GM21619 (cell line): ENCODE measurements around the gene ANKRD49.
A peak's percentile ranks its signal among the peaks of the same experiment; 100 is the strongest.

Experiments used
- ATAC-seq: cut with Tn5 transposase; IDR thresholded peaks from one replicate; pipeline ENCODE4 v1.9.1; 2021; ENCODE audit not compliant: unreplicated experiment

ANKRD49 gene

DNA sequence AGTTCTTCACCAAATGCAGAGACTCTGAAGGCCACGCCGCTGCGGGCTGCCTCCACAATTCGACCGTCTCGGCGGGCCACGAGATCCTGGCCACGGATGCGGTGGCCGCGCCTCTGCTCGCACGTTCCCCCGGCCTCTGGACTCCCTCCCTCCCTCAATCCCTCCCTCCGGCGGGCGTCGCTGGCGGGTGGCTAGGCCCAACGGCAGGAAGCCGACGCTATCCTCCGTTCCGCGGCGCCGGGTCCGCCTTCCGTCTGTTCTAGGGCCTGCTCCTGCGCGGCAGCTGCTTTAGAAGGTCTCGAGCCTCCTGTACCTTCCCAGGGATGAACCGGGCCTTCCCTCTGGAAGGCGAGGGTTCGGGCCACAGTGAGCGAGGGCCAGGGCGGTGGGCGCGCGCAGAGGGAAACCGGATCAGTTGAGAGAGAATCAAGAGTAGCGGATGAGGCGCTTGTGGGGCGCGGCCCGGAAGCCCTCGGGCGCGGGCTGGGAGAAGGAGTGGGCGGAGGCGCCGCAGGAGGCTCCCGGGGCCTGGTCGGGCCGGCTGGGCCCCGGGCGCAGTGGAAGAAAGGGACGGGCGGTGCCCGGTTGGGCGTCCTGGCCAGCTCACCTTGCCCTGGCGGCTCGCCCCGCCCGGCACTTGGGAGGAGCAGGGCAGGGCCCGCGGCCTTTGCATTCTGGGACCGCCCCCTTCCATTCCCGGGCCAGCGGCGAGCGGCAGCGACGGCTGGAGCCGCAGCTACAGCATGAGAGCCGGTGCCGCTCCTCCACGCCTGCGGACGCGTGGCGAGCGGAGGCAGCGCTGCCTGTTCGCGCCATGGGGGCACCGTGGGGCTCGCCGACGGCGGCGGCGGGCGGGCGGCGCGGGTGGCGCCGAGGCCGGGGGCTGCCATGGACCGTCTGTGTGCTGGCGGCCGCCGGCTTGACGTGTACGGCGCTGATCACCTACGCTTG, 50.2 kb downstream of the ANKRD49 start, which contains the start of gene FUT4:
TSS of gene FUT4 (plus strand) at position 227 of the 951 bp plus-strand sequence. CDS start at position 440, 213 bp downstream.
- peak; percentile 86 for ATAC-seq

DNA sequence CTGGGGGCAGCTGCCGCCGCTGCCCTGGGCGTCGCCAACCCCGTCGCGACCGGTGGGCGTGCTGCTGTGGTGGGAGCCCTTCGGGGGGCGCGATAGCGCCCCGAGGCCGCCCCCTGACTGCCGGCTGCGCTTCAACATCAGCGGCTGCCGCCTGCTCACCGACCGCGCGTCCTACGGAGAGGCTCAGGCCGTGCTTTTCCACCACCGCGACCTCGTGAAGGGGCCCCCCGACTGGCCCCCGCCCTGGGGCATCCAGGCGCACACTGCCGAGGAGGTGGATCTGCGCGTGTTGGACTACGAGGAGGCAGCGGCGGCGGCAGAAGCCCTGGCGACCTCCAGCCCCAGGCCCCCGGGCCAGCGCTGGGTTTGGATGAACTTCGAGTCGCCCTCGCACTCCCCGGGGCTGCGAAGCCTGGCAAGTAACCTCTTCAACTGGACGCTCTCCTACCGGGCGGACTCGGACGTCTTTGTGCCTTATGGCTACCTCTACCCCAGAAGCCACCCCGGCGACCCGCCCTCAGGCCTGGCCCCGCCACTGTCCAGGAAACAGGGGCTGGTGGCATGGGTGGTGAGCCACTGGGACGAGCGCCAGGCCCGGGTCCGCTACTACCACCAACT, 51.0 kb downstream of the ANKRD49 start:
- ATAC-seq = peak; percentile 5

DNA sequence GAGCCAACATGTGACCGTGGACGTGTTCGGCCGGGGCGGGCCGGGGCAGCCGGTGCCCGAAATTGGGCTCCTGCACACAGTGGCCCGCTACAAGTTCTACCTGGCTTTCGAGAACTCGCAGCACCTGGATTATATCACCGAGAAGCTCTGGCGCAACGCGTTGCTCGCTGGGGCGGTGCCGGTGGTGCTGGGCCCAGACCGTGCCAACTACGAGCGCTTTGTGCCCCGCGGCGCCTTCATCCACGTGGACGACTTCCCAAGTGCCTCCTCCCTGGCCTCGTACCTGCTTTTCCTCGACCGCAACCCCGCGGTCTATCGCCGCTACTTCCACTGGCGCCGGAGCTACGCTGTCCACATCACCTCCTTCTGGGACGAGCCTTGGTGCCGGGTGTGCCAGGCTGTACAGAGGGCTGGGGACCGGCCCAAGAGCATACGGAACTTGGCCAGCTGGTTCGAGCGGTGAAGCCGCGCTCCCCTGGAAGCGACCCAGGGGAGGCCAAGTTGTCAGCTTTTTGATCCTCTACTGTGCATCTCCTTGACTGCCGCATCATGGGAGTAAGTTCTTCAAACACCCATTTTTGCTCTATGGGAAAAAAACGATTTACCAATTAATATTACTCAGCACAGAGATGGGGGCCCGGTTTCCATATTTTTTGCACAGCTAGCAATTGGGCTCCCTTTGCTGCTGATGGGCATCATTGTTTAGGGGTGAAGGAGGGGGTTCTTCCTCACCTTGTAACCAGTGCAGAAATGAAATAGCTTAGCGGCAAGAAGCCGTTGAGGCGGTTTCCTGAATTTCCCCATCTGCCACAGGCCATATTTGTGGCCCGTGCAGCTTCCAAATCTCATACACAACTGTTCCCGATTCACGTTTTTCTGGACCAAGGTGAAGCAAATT, 51.7 kb downstream of the ANKRD49 start:
- ATAC-seq = no peak

DNA sequence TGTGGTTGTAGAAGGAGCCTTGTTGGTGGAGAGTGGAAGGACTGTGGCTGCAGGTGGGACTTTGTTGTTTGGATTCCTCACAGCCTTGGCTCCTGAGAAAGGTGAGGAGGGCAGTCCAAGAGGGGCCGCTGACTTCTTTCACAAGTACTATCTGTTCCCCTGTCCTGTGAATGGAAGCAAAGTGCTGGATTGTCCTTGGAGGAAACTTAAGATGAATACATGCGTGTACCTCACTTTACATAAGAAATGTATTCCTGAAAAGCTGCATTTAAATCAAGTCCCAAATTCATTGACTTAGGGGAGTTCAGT, 52.3 kb downstream of the ANKRD49 start:
- no peak for ATAC-seq

DNA sequence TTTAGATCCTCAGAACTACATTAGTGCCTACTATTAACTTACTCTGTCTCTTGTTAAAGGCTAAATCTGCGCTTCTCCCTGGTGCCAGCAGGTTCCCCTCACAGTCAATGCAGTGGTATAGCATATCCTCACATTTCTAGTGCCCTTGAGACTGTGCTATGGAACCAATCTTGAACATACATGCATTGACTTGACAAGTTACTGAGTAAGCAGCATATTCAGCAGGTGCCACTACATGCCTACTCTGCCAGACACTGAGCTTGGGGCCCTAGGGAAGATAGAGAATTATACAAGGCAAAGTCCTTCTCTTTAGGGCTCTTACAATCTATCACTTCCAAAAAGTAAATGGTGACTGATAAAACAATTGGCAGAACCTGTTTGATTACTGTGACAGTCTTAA, 53.1 kb downstream of the ANKRD49 start:
- no peak for ATAC-seq

DNA sequence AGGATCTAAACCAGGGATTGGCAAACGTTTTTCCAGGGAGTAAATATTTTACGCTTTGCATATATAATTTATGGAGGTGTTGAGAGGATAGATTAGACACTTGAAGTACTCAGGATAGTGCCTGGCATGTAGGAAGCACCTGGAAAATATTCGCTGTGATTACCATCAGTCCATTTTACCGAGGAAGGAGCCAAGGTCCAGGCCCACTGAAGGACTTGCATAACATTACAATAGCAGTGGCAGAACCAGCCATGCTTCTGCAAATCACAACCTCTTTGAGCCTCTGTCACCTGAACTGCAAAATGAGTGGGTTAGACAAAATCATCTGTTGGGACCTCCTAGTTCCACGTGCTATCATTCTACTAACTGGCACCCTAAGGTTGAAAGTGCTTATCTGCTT, 55.4 kb downstream of the ANKRD49 start:
- ATAC-seq = no peak
